Loucy (cell line): ENCODE data around the gene MLEC.
"Not testable (repeated sequence)": the region's sequence is repeated elsewhere in the genome, so short reads cannot be mapped to it uniquely, and the experiment has no call there.

ENCODE experiments used
- H2AFZ ChIP-seq: fragments of 200-600 bp; sonication (generic); 2 replicates; pipeline ENCODE4 v1.6.0; 2016; ENCODE audit warnings: antibody characterized with exemption, mild to moderate bottlenecking, low read length, moderate library complexity
- H3F3A ChIP-seq: fragments of 200-600 bp; 2 replicates; pipeline ENCODE4 v1.6.0; 2016; ENCODE audit warnings: antibody characterized with exemption, low read depth, mild to moderate bottlenecking
- H3K27me3 ChIP-seq: fragments of 200-600 bp; sonication (generic); 2 replicates; pipeline ENCODE4 v1.6.1; 2014; ENCODE audit warnings: low read length, mild to moderate bottlenecking; ENCODE audit not compliant: insufficient read depth, poor library complexity, severe bottlenecking
- H3K36me3 ChIP-seq: fragments of 200-600 bp; sonication (generic); 2 replicates; pipeline ENCODE4 v1.6.1; 2016; ENCODE audit warnings: low read length; ENCODE audit not compliant: insufficient read depth
- H3K4me1 ChIP-seq: fragments of 200-600 bp; sonication (generic); 2 replicates; pipeline ENCODE4 v1.5.1; 2014; ENCODE audit warnings: low read length, mild to moderate bottlenecking; ENCODE audit not compliant: insufficient read depth, poor library complexity, severe bottlenecking
- H3K4me2 ChIP-seq: fragments of 200-600 bp; sonication (generic); 2 replicates; pipeline ENCODE4 v1.6.0; 2014; ENCODE audit warnings: antibody characterized with exemption, low read length, low read depth, mild to moderate bottlenecking; ENCODE audit not compliant: poor library complexity, severe bottlenecking
- H3K4me3 ChIP-seq: fragments of 200-600 bp; sonication (generic); 2 replicates; pipeline ENCODE4 v1.5.1; 2014; ENCODE audit warnings: low read length, mild to moderate bottlenecking, mixed read lengths; ENCODE audit not compliant: poor library complexity, severe bottlenecking
- H3K79me2 ChIP-seq: fragments of 200-600 bp; sonication (generic); 2 replicates; pipeline ENCODE4 v1.6.1; 2014; ENCODE audit warnings: low read length; ENCODE audit not compliant: insufficient read depth
- H3K9ac ChIP-seq: fragments of 200-600 bp; sonication (generic); 2 replicates; pipeline ENCODE4 v1.6.0; 2014; ENCODE audit warnings: mild to moderate bottlenecking, low read depth, low read length, moderate library complexity; ENCODE audit not compliant: poor library complexity, severe bottlenecking
- H3K9me2 ChIP-seq: fragments of 200-600 bp; sonication (generic); replicated peaks from 2 replicates; pipeline ENCODE4 v1.6.1; 2016; ENCODE audit warnings: low read depth, low read length, mixed read lengths
- H3K9me3 ChIP-seq: fragments of 200-600 bp; sonication (generic); 2 replicates; pipeline ENCODE4 v1.6.1; 2014; ENCODE audit warnings: mild to moderate bottlenecking, antibody characterized with exemption, low read length, low read depth; ENCODE audit not compliant: insufficient read depth
- H4K20me1 ChIP-seq: fragments of 200-600 bp; sonication (generic); 2 replicates; pipeline ENCODE4 v1.6.0; 2014; ENCODE audit warnings: antibody characterized with exemption, low read length, mild to moderate bottlenecking; ENCODE audit not compliant: insufficient read depth, poor library complexity, severe bottlenecking
- EZH2phosphoT487 ChIP-seq: fragments of 200-600 bp; IDR thresholded peaks from 2 replicates; pipeline ENCODE4 v1.6.1; 2018; ENCODE audit warnings: antibody characterized with exemption, mild to moderate bottlenecking, moderate library complexity, borderline replicate concordance
- TF ChIP-seq, protein P1 (sequence below): fragments of 200-600 bp; sonication (generic); conservative IDR thresholded peaks from 2 replicates; pipeline ENCODE4 v1.5.1; 2014; ENCODE audit warnings: mild to moderate bottlenecking, antibody characterized with exemption, low read length

MLEC gene

DNA sequence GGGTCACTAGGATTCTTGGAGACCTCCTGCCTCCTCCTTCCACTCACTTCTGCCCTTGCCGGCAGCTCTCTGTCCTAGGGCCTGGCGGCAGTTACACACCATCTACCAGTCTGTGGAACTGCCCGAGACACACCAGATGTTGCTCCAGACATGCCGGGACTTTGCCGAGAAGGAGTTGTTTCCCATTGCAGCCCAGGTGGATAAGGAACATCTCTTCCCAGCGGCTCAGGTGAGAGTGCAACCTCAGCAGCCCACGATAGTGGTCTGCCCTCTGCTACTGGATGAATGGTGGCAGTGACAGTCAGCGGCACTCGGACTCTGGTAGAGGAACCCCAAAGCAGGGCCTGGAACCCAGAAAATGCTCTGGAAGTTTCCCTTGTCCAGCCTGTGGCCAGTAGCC, 40.0 kb downstream of the MLEC start:
- Histone ChIP-seq H3K79me2 (no peaks in the 10 kb centered on the region; the same call in 1 of the 2 replicates), H3K36me3 (no peaks in the 10 kb centered on the region; the same call in 1 of the 2 replicates), H3K27me3 (no peaks in the 10 kb centered on the region), H3F3A (no peaks in the 10 kb centered on the region), H3K9me3 (no peaks in the 10 kb centered on the region), H3K9ac (no peak overlapping the region), H3K4me3 (no peak overlapping the region), H4K20me1 (no peaks in the 10 kb centered on the region), H3K4me2 (peak overlapping the region; percentile 82), H3K9me2 (no peaks in the 10 kb centered on the region), H2AFZ (no peak overlapping the region), H3K4me1 (peaks cover 20% of the 10 kb centered on the region)
- TF ChIP-seq, protein P1, sequence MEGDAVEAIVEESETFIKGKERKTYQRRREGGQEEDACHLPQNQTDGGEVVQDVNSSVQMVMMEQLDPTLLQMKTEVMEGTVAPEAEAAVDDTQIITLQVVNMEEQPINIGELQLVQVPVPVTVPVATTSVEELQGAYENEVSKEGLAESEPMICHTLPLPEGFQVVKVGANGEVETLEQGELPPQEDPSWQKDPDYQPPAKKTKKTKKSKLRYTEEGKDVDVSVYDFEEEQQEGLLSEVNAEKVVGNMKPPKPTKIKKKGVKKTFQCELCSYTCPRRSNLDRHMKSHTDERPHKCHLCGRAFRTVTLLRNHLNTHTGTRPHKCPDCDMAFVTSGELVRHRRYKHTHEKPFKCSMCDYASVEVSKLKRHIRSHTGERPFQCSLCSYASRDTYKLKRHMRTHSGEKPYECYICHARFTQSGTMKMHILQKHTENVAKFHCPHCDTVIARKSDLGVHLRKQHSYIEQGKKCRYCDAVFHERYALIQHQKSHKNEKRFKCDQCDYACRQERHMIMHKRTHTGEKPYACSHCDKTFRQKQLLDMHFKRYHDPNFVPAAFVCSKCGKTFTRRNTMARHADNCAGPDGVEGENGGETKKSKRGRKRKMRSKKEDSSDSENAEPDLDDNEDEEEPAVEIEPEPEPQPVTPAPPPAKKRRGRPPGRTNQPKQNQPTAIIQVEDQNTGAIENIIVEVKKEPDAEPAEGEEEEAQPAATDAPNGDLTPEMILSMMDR = no peak
- TF ChIP-seq EZH2phosphoT487 = no peak

DNA sequence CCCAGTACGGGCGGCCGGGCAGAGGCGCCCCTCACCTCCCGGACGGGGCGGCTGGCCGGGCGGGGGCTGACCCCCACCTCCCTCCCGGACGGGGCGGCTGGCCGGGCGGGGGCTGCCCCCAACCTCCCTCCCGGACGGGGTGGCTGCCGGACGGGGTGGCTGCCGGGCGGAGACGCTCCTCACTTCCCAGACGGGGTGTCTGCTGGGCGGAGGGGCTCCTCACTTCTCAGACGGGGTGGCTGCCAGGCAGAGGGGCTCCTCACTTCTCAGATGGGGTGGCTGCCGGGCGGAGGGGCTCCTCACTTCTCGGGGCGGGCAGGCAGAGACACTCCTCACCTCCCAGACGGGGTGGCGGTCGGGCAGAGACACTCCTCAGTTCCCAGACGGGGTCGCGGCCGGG, 45.2 kb downstream of the MLEC start:
- H3K4me3 ChIP-seq, H3K9ac ChIP-seq, H3K4me2 ChIP-seq: not testable (repeated sequence)

DNA sequence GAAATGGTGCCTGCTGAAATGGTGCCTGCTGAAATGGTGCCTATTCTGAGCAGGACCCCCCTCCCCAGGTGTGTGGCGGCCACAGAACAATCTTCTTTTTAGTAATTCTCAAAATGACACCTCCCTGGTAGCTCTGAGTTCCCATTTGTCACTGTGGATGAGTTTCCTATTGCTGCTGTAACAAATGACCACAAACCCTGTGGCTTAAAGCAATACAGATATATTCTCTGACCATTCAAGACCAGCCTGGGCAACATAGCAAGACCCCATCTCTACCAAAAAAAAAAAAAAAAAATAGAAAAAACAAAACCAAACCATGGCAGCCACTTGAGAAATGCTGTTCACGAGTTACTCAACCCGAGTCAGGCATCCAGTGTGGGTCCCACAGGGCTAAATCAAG, 46.6 kb downstream of the MLEC start:
- Histone ChIP-seq H3K27me3 (no peaks in the 10 kb centered on the region), H3K4me3 (no peak overlapping the region), H3K9ac (no peak overlapping the region), H3K4me2 (no peak overlapping the region), H3K9me3 (no peaks in the 10 kb centered on the region), H3K79me2 (no peaks in the 10 kb centered on the region), H4K20me1 (no peaks in the 10 kb centered on the region), H3K36me3 (no peaks in the 10 kb centered on the region), H3F3A (no peaks in the 10 kb centered on the region), H2AFZ (no peak overlapping the region), H3K4me1 (no peaks in the 10 kb centered on the region), H3K9me2 (no peaks in the 10 kb centered on the region)
- TF ChIP-seq EZH2phosphoT487 = no peak
- TF ChIP-seq, protein P1 = no peak

More for the DNA sequence above, 45.2 kb downstream of the MLEC start:
- not testable (repeated sequence) for H3K36me3 ChIP-seq, H4K20me1 ChIP-seq, H3F3A ChIP-seq, H2AFZ ChIP-seq, H3K27me3 ChIP-seq, H3K79me2 ChIP-seq, H3K9me2 ChIP-seq, H3K4me1 ChIP-seq, H3K9me3 ChIP-seq

DNA sequence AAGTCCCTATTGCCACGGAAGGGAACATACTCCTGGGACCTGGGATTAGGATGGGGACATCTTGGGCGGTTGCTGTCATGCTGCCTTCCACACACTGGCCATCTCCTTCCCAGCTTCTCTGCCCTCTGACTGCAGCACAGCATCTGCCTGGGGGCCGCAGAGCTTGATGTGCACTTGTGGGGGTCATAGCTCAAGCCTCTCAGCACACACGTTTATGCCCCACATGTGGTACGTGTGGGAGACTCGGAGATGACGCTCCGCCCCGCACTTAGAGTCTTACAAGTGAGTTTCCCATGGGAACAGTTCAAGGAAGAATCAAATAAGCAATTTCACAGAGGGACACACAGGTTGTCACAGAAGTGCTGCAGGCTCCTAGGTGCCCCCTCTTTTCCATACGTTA, 47.3 kb downstream of the MLEC start:
- Histone ChIP-seq H2AFZ (no peak overlapping the region), H3K9me3 (no peaks in the 10 kb centered on the region)

More for the DNA sequence above, 47.3 kb downstream of the MLEC start:
- no peak overlapping the region for H3K4me2 ChIP-seq
- H3K9ac ChIP-seq = no peak overlapping the region
- H3K4me1 ChIP-seq = no peaks in the 10 kb centered on the region
- no peaks in the 10 kb centered on the region for H3K36me3 ChIP-seq
- no peak overlapping the region for H3K4me3 ChIP-seq
- H4K20me1 ChIP-seq = no peaks in the 10 kb centered on the region
- H3K79me2 ChIP-seq = no peaks in the 10 kb centered on the region
- H3K9me2 ChIP-seq = no peaks in the 10 kb centered on the region
- TF ChIP-seq, protein P1 = no peak
- TF ChIP-seq EZH2phosphoT487 = no peak
- no peaks in the 10 kb centered on the region for H3K27me3 ChIP-seq
- no peaks in the 10 kb centered on the region for H3F3A ChIP-seq
